ENCODE results near the gene TSC2.

TSC2 gene

GRCh38 chr16:2043667-2044451 lies 3.9 kb upstream of the TSC2 start:
- DNase-seq (ENCODE audit: low read depth), result no peak

- DNase-seq (ENCODE audit: low read depth), result no peak
These were observed 3.2 kb upstream of the TSC2 start for GRCh38 chr16:2044541-2044940.

GRCh38 chr16:2045965-2046892 lies 1.6 kb upstream of the TSC2 start:
- DNase-seq (ENCODE audit: low read depth), result no peak

- DNase-seq (ENCODE audit: low read depth), result no peak
These were observed 874 bp upstream of the TSC2 start for GRCh38 chr16:2046893-2047329.

- DNase-seq (ENCODE audit: low read depth), result no peak
These were observed 345 bp downstream of the TSC2 start for GRCh38 chr16:2048116-2048543.

GRCh38 chr16:2053211-2053610 lies 5.4 kb downstream of the TSC2 start:
- DNase-seq (ENCODE audit: low read depth), result no peak

GRCh38 chr16:2053897-2054296 lies 6.1 kb downstream of the TSC2 start:
- DNase-seq (ENCODE audit: low read depth), result no peak

- DNase-seq (ENCODE audit: low read depth), result no peak
These were observed 6.9 kb downstream of the TSC2 start for GRCh38 chr16:2054543-2055245.

GRCh38 chr16:2056077-2056476 lies 8.3 kb downstream of the TSC2 start:
- DNase-seq (ENCODE audit: low read depth), result no peak

- DNase-seq (ENCODE audit: low read depth), result no peak
These were observed 9.1 kb downstream of the TSC2 start for GRCh38 chr16:2056681-2057407.

- no peak for DNase-seq (ENCODE audit: low read depth)
These were observed 9.7 kb downstream of the TSC2 start for GRCh38 chr16:2057438-2057837.

GRCh38 chr16:2058420-2058819 lies 10.6 kb downstream of the TSC2 start:
- no peak for DNase-seq (ENCODE audit: low read depth)

- no peak for DNase-seq (ENCODE audit: low read depth)
These were observed 11.1 kb downstream of the TSC2 start for GRCh38 chr16:2058872-2059271.

GRCh38 chr16:2060346-2060745 lies 12.6 kb downstream of the TSC2 start:
- no peak for DNase-seq (ENCODE audit: low read depth)

GRCh38 chr16:2061023-2061422 lies 13.2 kb downstream of the TSC2 start:
- no peak for DNase-seq (ENCODE audit: low read depth)

GRCh38 chr16:2061526-2061925 lies 13.7 kb downstream of the TSC2 start:
- DNase-seq (ENCODE audit: low read depth), result no peak

GRCh38 chr16:2062801-2063200 lies 15.0 kb downstream of the TSC2 start:
- DNase-seq (ENCODE audit: low read depth), result no peak

GRCh38 chr16:2063861-2064260 lies 16.1 kb downstream of the TSC2 start:
- no peak for DNase-seq (ENCODE audit: low read depth)

GRCh38 chr16:2064368-2064945 lies 16.7 kb downstream of the TSC2 start:
- no peak for DNase-seq (ENCODE audit: low read depth)

- no peak for DNase-seq (ENCODE audit: low read depth)
These were observed 18.4 kb downstream of the TSC2 start for GRCh38 chr16:2066139-2066538.

Measured in activated T-cell treated with anti-CD3 and anti-CD28 coated beads for 1 hour (primary cell).